GM19023 (cell line): ENCODE data around the gene CDC25A.
A peak's percentile ranks its signal among the peaks of the same experiment; 100 is the strongest.
"Not testable (repeated sequence)": the region's sequence is repeated elsewhere in the genome, so short reads cannot be mapped to it uniquely, and the experiment has no call there.

Experiments
- ATAC-seq: cut with Tn5 transposase; IDR thresholded peaks from one replicate; pipeline ENCODE4 v1.9.1; 2021; ENCODE audit warnings: mild to moderate bottlenecking, moderate library complexity; ENCODE audit not compliant: unreplicated experiment

Gene CDC25A

GRCh38 chr3:48188266-48189201, at the start of gene CDC25A:
Gene CDC25A (minus strand): TSS chr3:48188417. CDS start chr3:48187947, 470 bp downstream.
- ATAC-seq = peak; percentile 93

GRCh38 chr3:48236531-48236930, 48.3 kb upstream of the CDC25A start:
- no peak for ATAC-seq

- no peak for ATAC-seq
Measured at GRCh38 chr3:48233542-48233941, 45.3 kb upstream of the CDC25A start.

- no peak for ATAC-seq
Measured at GRCh38 chr3:48232734-48233133, 44.5 kb upstream of the CDC25A start.

GRCh38 chr3:48232232-48232631, 44.0 kb upstream of the CDC25A start:
- ATAC-seq = no peak

- ATAC-seq = no peak
Measured at GRCh38 chr3:48226939-48227338, 38.7 kb upstream of the CDC25A start.

- ATAC-seq = no peak
Measured at GRCh38 chr3:48225587-48225986, 37.4 kb upstream of the CDC25A start.

- peak; percentile 71 for ATAC-seq
Measured at GRCh38 chr3:48222616-48223513, 34.6 kb upstream of the CDC25A start, which contains the start of gene CAMP. Gene CAMP (plus strand): TSS chr3:48223495. CDS start chr3:48223512, 17 bp downstream.

GRCh38 chr3:48220746-48221145, 32.5 kb upstream of the CDC25A start:
- no peak for ATAC-seq

- no peak for ATAC-seq
Measured at GRCh38 chr3:48219543-48219942, 31.3 kb upstream of the CDC25A start.

GRCh38 chr3:48218537-48218936, 30.3 kb upstream of the CDC25A start:
- no peak for ATAC-seq

- ATAC-seq = no peak
Measured at GRCh38 chr3:48217449-48217848, 29.2 kb upstream of the CDC25A start.

- ATAC-seq = no peak
Measured at GRCh38 chr3:48215876-48216275, 27.7 kb upstream of the CDC25A start.

- no peak for ATAC-seq
Measured at GRCh38 chr3:48215466-48215865, 27.2 kb upstream of the CDC25A start.

GRCh38 chr3:48215019-48215418, 26.8 kb upstream of the CDC25A start:
- ATAC-seq = no peak

- no peak for ATAC-seq
Measured at GRCh38 chr3:48214225-48214624, 26.0 kb upstream of the CDC25A start.

- not testable (repeated sequence) for ATAC-seq
Measured at GRCh38 chr3:48211776-48212175, 23.6 kb upstream of the CDC25A start.

GRCh38 chr3:48210534-48210933, 22.3 kb upstream of the CDC25A start:
- not testable (repeated sequence) for ATAC-seq

- no peak for ATAC-seq
Measured at GRCh38 chr3:48209445-48209844, 21.2 kb upstream of the CDC25A start.

- ATAC-seq = no peak
Measured at GRCh38 chr3:48208076-48208475, 19.9 kb upstream of the CDC25A start.

GRCh38 chr3:48202632-48203031, 14.4 kb upstream of the CDC25A start:
- ATAC-seq = no peak
